Endothelial cell of umbilical vein (primary cell): ENCODE results near the gene SH3D21. TPM values are rescaled to one million over a fixed set of nuclear protein-coding genes. Genes with fewer than 3 reads are reported as not detected.

Experiments used
- BruUV-seq: library from RNA; stranded (reverse); fragments of 400-500 nt; replicated peaks from 2 replicates; lab custom pipeline; 2021; lab: Mats Ljungman, UMichigan
- CTCF ChIA-PET: fragments of 300-600, 350-600 bp; sonication (Branson Sonifier 250); formaldehyde crosslinking; loops from one replicate; lab custom pipeline; 2021; ENCODE audit warnings: antibody characterized with exemption, inconsistent platforms; lab: Charles Lee
- POLR2A ChIA-PET: fragments of 300-600, 350-600 bp; sonication (Branson Sonifier 250); formaldehyde crosslinking; loops from one replicate; lab custom pipeline; 2021; ENCODE audit warnings: antibody characterized with exemption, inconsistent platforms; lab: Charles Lee
- DNase-seq: peaks from one replicate; pipeline ENCODE4 v3.0.0-alpha.2; 2011; ENCODE audit warnings: low read depth, low spot score
- FAIRE-seq: peaks from 2 replicates; lab custom pipeline; 2011; peaks lifted over from hg19 to GRCh38; lab: Jason Lieb, UNC
- H2AFZ ChIP-seq: 2 replicates; pipeline ENCODE4 v1.6.0; 2012; ENCODE audit warnings: low read depth, low read length, control low read depth, inconsistent platforms
- H3K27ac ChIP-seq: 2 replicates; pipeline ENCODE4 v1.5.1; 2011; ENCODE audit warnings: low read depth, mild to moderate bottlenecking, control low read depth, low read length, moderate library complexity; ENCODE audit not compliant: insufficient read depth
- H3K27me3 ChIP-seq, 2 experiments: 2 replicates each; pipeline versions ENCODE4 v1.6.0 to v1.6.1; 2011; ENCODE audit warnings: low read length in 2 of 2, mixed read lengths in 1 of 2; ENCODE audit not compliant: control insufficient read depth in 2 of 2, insufficient read depth in 2 of 2
- H3K36me3 ChIP-seq, 2 experiments: 2 replicates in 1 of 2; 3 replicates in 1 of 2; pipeline ENCODE4 v1.5.1; 2011; ENCODE audit warnings: low read length in 2 of 2, mild to moderate bottlenecking in 1 of 2, moderate library complexity in 1 of 2; ENCODE audit not compliant: control insufficient read depth in 2 of 2, insufficient read depth in 2 of 2; ENCODE audit errors: extremely low read depth in 1 of 2
- H3K4me1 ChIP-seq: 3 replicates; pipeline ENCODE4 v1.5.1; 2011; ENCODE audit warnings: mild to moderate bottlenecking, low read length; ENCODE audit not compliant: control insufficient read depth, insufficient read depth; ENCODE audit errors: extremely low read depth
- H3K4me2 ChIP-seq: 2 replicates; pipeline ENCODE4 v1.6.1; 2011; ENCODE audit warnings: low read length, control low read depth, mixed read lengths; ENCODE audit not compliant: insufficient read depth
- H3K4me3 ChIP-seq, 3 experiments: fragments of 200-600 bp in 1 of 3; sonication (generic), shearing (Covaris generic) in 1 of 3; replicated peaks in 1 of 3; 2 replicates each; pipeline ENCODE4 v1.5.1; 2011 to 2016; ENCODE audit warnings: control low read depth in 3 of 3, low read length in 3 of 3, mild to moderate bottlenecking in 2 of 3, inconsistent platforms in 1 of 3, low read depth in 1 of 3, moderate library complexity in 1 of 3; ENCODE audit not compliant: insufficient read depth in 1 of 3
- H3K79me2 ChIP-seq: 2 replicates; pipeline ENCODE4 v1.6.0; 2012; ENCODE audit warnings: low read length, inconsistent platforms; ENCODE audit not compliant: control insufficient read depth, insufficient read depth
- H3K9ac ChIP-seq: replicated peaks from 2 replicates; pipeline ENCODE3; 2011; ENCODE audit warnings: low read length, control low read depth; ENCODE audit not compliant: insufficient read depth; ENCODE audit errors: extremely low read depth
- H3K9me1 ChIP-seq: replicated peaks from 3 replicates; pipeline ENCODE4 v1.6.0; 2011; ENCODE audit warnings: mild to moderate bottlenecking, low read length; ENCODE audit not compliant: control insufficient read depth, insufficient read depth; ENCODE audit errors: extremely low read depth
- H3K9me3 ChIP-seq: replicated peaks from 2 replicates; pipeline ENCODE4 v1.5.1; 2012; ENCODE audit warnings: low read length, inconsistent platforms; ENCODE audit not compliant: control insufficient read depth, insufficient read depth
- H4K20me1 ChIP-seq: replicated peaks from 2 replicates; pipeline ENCODE3; 2011; ENCODE audit warnings: mild to moderate bottlenecking, low read length; ENCODE audit not compliant: control insufficient read depth, insufficient read depth; ENCODE audit errors: extremely low read depth
- EZH2 ChIP-seq: IDR thresholded peaks from 2 replicates; pipeline ENCODE4 v1.6.1; 2012; ENCODE audit warnings: borderline replicate concordance, low read depth, mild to moderate bottlenecking, moderate library complexity, low read length, inconsistent platforms; ENCODE audit not compliant: severe bottlenecking
- FOS ChIP-seq: IDR thresholded peaks from 2 replicates; pipeline ENCODE4 v1.6.1; 2011; ENCODE audit warnings: mild to moderate bottlenecking, low read length, moderate library complexity, borderline replicate concordance; ENCODE audit not compliant: insufficient read depth
- GATA2 ChIP-seq: IDR thresholded peaks from 2 replicates; pipeline ENCODE4 v1.7.0; 2011; ENCODE audit warnings: low read depth, mild to moderate bottlenecking, moderate library complexity, mixed read lengths, low read length; ENCODE audit not compliant: insufficient read length, insufficient read depth
- JUN ChIP-seq: IDR thresholded peaks from 2 replicates; pipeline ENCODE4 v1.6.1; 2011; ENCODE audit warnings: borderline replicate concordance, low read depth; ENCODE audit not compliant: insufficient read length, insufficient read depth
- MYC ChIP-seq: IDR thresholded peaks from one replicate; pipeline ENCODE4 v1.6.1; 2011; ENCODE audit warnings: mild to moderate bottlenecking, low read depth, low read length
- POLR2A ChIP-seq: IDR thresholded peaks from 2 replicates; pipeline ENCODE4 v1.6.1; 2012; ENCODE audit warnings: low read depth, mild to moderate bottlenecking, control low read depth, low read length
- POLR2AphosphoS5 ChIP-seq: IDR thresholded peaks from 2 replicates; pipeline ENCODE4 v1.6.1; 2012; ENCODE audit warnings: low read depth, mild to moderate bottlenecking, control low read depth, low read length, moderate library complexity; ENCODE audit not compliant: insufficient read depth
- dilution Hi-C: fragments of 300-500 bp; cut with MboI; formaldehyde crosslinking; loops from one replicate; pipeline ENCODE4 v1.15.0; 2019; ENCODE audit warnings: low sequenced_read_pairs; ENCODE audit not compliant: extremely low pct_ligation_motif_present
- intact Hi-C: fragments of 100-400 bp; cut with micrococcal nuclease; formaldehyde crosslinking; loops from one replicate; pipeline ENCODE4 v1.10.0; 2022
- polyA plus RNA-seq, 4 experiments: library from polyadenylated mRNA; depleted of rRNA in 3 of 4; stranded (reverse) in 3 of 4; unstranded in 1 of 4; fragments of >200 nt; gene quantifications; 2 replicates each; pipeline versions ENCODE4 v1.2.1 to v1.2.3, GENCODE V29; 2011 to 2012; ENCODE audit warnings: missing spikeins in 1 of 4
- total RNA-seq: library from RNA; stranded (reverse); gene quantifications from 2 replicates; pipeline ENCODE4 v1.2.3, GENCODE V29; 2021
- TF ChIP-seq, protein P1 (sequence below), 2 donors: IDR thresholded peaks; 1 replicate in 1 of 2; 2 replicates in 1 of 2; pipeline ENCODE4 v1.5.1; 2011; ENCODE audit warnings: low read length in 2 of 2, mild to moderate bottlenecking in 2 of 2, moderate library complexity in 2 of 2, control low read depth in 1 of 2, inconsistent platforms in 1 of 2, low read depth in 1 of 2; ENCODE audit not compliant: insufficient read depth in 1 of 2; ENCODE audit errors: extremely low read depth in 1 of 2
- TF ChIP-seq, protein P2 (sequence below): IDR thresholded peaks from 2 replicates; pipeline ENCODE4 v1.6.1; 2011; ENCODE audit not compliant: insufficient read depth, insufficient read length

SH3D21 gene
- total and polyA plus RNA-seq, 2 donors (not counting 3 experiments of a cell fraction or from before 2014, with no cell fraction given) = 1.8 to 7.2 TPM

DNA sequence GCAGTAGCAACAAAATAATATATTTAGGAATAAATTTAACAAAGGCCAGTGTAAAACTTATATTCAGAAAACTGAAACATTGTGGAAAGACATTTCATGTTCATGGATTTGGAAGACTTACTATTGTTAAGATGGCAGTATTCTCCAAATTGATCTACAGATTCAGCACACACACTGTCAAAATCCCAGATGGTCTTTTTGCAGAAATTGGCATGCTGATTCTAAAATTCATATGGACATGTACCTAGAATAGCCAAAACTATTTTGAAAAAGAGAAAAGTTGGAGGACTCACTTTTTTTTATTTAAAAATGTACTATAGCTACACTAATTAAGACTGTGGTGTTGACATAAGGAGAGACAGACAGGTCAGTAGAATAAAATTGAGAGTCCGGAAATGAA is 32.0 kb upstream of the SH3D21 start:
- no peak for DNase-seq
- no peak for TF ChIP-seq MYC
- no peak for TF ChIP-seq FOS
- TF ChIP-seq JUN = no peak
- no peak for TF ChIP-seq GATA2
- TF ChIP-seq, protein P1, sequence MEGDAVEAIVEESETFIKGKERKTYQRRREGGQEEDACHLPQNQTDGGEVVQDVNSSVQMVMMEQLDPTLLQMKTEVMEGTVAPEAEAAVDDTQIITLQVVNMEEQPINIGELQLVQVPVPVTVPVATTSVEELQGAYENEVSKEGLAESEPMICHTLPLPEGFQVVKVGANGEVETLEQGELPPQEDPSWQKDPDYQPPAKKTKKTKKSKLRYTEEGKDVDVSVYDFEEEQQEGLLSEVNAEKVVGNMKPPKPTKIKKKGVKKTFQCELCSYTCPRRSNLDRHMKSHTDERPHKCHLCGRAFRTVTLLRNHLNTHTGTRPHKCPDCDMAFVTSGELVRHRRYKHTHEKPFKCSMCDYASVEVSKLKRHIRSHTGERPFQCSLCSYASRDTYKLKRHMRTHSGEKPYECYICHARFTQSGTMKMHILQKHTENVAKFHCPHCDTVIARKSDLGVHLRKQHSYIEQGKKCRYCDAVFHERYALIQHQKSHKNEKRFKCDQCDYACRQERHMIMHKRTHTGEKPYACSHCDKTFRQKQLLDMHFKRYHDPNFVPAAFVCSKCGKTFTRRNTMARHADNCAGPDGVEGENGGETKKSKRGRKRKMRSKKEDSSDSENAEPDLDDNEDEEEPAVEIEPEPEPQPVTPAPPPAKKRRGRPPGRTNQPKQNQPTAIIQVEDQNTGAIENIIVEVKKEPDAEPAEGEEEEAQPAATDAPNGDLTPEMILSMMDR (IDR thresholded peaks at IDR 0.05; ENCODE audit: extremely low read depth in 1 of 2, insufficient read depth in 1 of 2, low read depth in 1 of 2, low read length in 2 of 2) = no peak
- no peak for TF ChIP-seq EZH2
- TF ChIP-seq POLR2AphosphoS5 = no peak
- TF ChIP-seq, protein P2, sequence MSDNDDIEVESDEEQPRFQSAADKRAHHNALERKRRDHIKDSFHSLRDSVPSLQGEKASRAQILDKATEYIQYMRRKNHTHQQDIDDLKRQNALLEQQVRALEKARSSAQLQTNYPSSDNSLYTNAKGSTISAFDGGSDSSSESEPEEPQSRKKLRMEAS = no peak
- TF ChIP-seq POLR2A = no peak
- no peaks in the 10 kb centered on the region for H3K27me3 ChIP-seq
- CTCF ChIA-PET = no interaction called here
- H2AFZ ChIP-seq = no peak overlapping the region
- no peak overlapping the region for H3K4me2 ChIP-seq
- no TSS peak for BruUV-seq
- H3K79me2 ChIP-seq = peaks cover 53% of the 10 kb centered on the region
- no peak overlapping the region for H3K9ac ChIP-seq
- H3K27ac ChIP-seq = no peak overlapping the region
- peaks cover 3% of the 10 kb centered on the region in 2 experiments for H3K36me3 ChIP-seq
- no peaks in the 10 kb centered on the region for H3K9me1 ChIP-seq
- dilution Hi-C loops (no loop called here), intact Hi-C loops (no loop called here)
- H4K20me1 ChIP-seq = no peaks in the 10 kb centered on the region
- no peak overlapping the region for H3K4me3 ChIP-seq
- H3K9me3 ChIP-seq = no peaks in the 10 kb centered on the region
- no peaks in the 10 kb centered on the region for H3K4me1 ChIP-seq
- POLR2A ChIA-PET = no interaction called here
- no peak for FAIRE-seq
